DOHH2 (cell line): ENCODE measurements around the gene LSAMP.

ENCODE experiments used
- H3F3A ChIP-seq: fragments of 200-600 bp; sonication (generic), shearing (Covaris generic); 2 replicates; pipeline ENCODE4 v1.6.0; 2016; ENCODE audit warnings: antibody characterized with exemption, mild to moderate bottlenecking; ENCODE audit not compliant: control insufficient read depth, insufficient read depth
- H3K27ac ChIP-seq: fragments of 200-600 bp; sonication (generic); 2 replicates; pipeline ENCODE4 v1.5.1; 2014; ENCODE audit warnings: low read depth, mild to moderate bottlenecking, low read length, moderate library complexity
- H3K27me3 ChIP-seq: fragments of 200-600 bp; sonication (generic); 2 replicates; pipeline ENCODE4 v1.6.1; 2014; ENCODE audit warnings: mild to moderate bottlenecking, low read length, mixed read lengths; ENCODE audit not compliant: control insufficient read depth
- H3K36me3 ChIP-seq: fragments of 200-600 bp; sonication (generic); 2 replicates; pipeline ENCODE4 v1.6.1; 2014; ENCODE audit warnings: mild to moderate bottlenecking, low read length, moderate library complexity, mixed read lengths; ENCODE audit not compliant: control insufficient read depth
- H3K4me1 ChIP-seq: fragments of 200-600 bp; sonication (generic); 2 replicates; pipeline ENCODE4 v1.6.1; 2014; ENCODE audit warnings: mild to moderate bottlenecking, low read length, mixed read lengths; ENCODE audit not compliant: control insufficient read depth
- H3K4me2 ChIP-seq: fragments of 200-600 bp; sonication (generic); 2 replicates; pipeline ENCODE4 v1.6.0; 2014; ENCODE audit warnings: mild to moderate bottlenecking, low read length, moderate library complexity
- H3K4me3 ChIP-seq: fragments of 200-600 bp; sonication (generic); 2 replicates; pipeline ENCODE4 v1.5.1; 2014; ENCODE audit warnings: mild to moderate bottlenecking, low read length, mixed read lengths
- H3K79me2 ChIP-seq: fragments of 200-600 bp; sonication (generic); 2 replicates; pipeline ENCODE4 v1.6.1; 2014; ENCODE audit warnings: mild to moderate bottlenecking, low read length, mixed read lengths; ENCODE audit not compliant: control insufficient read depth
- H3K9me2 ChIP-seq: fragments of 200-600 bp; sonication (generic); replicated peaks from 2 replicates; pipeline ENCODE4 v1.6.1; 2014; ENCODE audit warnings: mild to moderate bottlenecking, low read length, mixed read lengths; ENCODE audit not compliant: control insufficient read depth
- H3K9me3 ChIP-seq: fragments of 200-600 bp; sonication (generic); 2 replicates; pipeline ENCODE4 v1.6.1; 2014; ENCODE audit warnings: antibody characterized with exemption, low read length, mixed read lengths; ENCODE audit not compliant: control insufficient read depth, insufficient read depth
- H4K20me1 ChIP-seq: fragments of 200-600 bp; sonication (generic); 2 replicates; pipeline ENCODE4 v1.6.0; 2014; ENCODE audit warnings: low read depth, mild to moderate bottlenecking, antibody characterized with exemption, low read length, moderate library complexity; ENCODE audit not compliant: control insufficient read depth, insufficient read depth
- EZH2phosphoT487 ChIP-seq: fragments of 200-600 bp; sonication (generic); IDR thresholded peaks from 2 replicates; pipeline ENCODE4 v1.6.1; 2017; ENCODE audit warnings: borderline replicate concordance, mild to moderate bottlenecking, antibody characterized with exemption, low read length, moderate library complexity, mixed read lengths
- TF ChIP-seq, protein P1 (sequence below): fragments of 200-600 bp; sonication (generic); IDR thresholded peaks from one replicate; pipeline ENCODE4 v1.5.1; 2014; ENCODE audit warnings: antibody characterized with exemption, mild to moderate bottlenecking, low read depth, low read length; ENCODE audit not compliant: poor library complexity, severe bottlenecking

LSAMP gene

DNA sequence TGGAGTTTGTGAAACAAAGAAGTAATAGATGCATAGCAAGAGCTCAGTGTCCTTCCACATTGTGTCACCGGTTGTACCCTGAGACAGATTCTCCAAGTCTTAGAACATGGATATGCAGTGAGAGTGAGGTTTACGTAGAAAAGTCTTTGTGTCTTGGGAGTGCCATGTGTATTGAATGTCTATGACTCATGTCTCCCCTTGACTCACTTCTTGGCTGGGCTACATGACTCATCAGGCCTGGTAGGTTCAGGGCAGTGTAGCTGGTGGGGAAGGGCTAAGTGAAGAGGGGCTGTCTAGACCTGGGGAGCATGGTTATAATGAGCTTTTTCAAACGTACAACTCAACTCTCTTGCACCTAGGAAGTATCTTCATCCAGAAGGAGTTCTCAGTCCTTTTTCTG is 654.5 kb downstream of the LSAMP start:
- H3K9me3 ChIP-seq: no peaks in the 10 kb centered on the region
- TF ChIP-seq, protein P1, sequence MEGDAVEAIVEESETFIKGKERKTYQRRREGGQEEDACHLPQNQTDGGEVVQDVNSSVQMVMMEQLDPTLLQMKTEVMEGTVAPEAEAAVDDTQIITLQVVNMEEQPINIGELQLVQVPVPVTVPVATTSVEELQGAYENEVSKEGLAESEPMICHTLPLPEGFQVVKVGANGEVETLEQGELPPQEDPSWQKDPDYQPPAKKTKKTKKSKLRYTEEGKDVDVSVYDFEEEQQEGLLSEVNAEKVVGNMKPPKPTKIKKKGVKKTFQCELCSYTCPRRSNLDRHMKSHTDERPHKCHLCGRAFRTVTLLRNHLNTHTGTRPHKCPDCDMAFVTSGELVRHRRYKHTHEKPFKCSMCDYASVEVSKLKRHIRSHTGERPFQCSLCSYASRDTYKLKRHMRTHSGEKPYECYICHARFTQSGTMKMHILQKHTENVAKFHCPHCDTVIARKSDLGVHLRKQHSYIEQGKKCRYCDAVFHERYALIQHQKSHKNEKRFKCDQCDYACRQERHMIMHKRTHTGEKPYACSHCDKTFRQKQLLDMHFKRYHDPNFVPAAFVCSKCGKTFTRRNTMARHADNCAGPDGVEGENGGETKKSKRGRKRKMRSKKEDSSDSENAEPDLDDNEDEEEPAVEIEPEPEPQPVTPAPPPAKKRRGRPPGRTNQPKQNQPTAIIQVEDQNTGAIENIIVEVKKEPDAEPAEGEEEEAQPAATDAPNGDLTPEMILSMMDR: no peak
- TF ChIP-seq EZH2phosphoT487: no peak
- H3F3A ChIP-seq: no peaks in the 10 kb centered on the region
- H3K36me3 ChIP-seq: no peaks in the 10 kb centered on the region
- no peak overlapping the region for H3K4me2 ChIP-seq
- peaks cover 4% of the 10 kb centered on the region; the same call in 1 of the 2 replicates for H3K27me3 ChIP-seq
- H3K9me2 ChIP-seq: no peaks in the 10 kb centered on the region
- no peak overlapping the region for H3K27ac ChIP-seq
- no peaks in the 10 kb centered on the region for H3K4me1 ChIP-seq
- no peaks in the 10 kb centered on the region for H3K79me2 ChIP-seq
- no peak overlapping the region for H3K4me3 ChIP-seq
- H4K20me1 ChIP-seq: no peaks in the 10 kb centered on the region

DNA sequence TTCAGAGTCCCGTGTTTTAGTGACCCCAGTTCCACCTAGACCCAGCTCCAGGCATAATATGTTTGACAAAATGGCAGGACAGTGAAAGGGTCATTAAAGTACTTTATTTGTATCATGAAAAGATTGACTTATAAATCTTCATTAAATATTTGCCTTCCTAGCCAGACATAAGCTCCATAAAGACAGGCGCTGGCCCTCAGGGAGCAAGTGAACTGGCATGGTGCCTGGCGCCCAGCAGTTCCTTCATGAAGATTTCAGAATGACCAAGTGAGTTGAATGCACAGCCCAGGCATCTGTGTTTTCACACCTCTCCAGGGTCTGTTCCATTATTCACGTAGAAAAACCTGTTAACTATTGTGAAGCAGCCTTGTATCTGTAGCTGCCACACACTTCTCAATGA is 655.8 kb downstream of the LSAMP start:
- no peaks in the 10 kb centered on the region for H3K79me2 ChIP-seq
- no peaks in the 10 kb centered on the region for H3K36me3 ChIP-seq
- peaks cover 10% of the 10 kb centered on the region for H3K4me1 ChIP-seq
- no peak overlapping the region for H3K4me3 ChIP-seq
- no peaks in the 10 kb centered on the region for H4K20me1 ChIP-seq
- no peak overlapping the region for H3K27ac ChIP-seq
- no peaks in the 10 kb centered on the region for H3K9me2 ChIP-seq
- H3K4me2 ChIP-seq: no peak overlapping the region
- H3K27me3 ChIP-seq: peaks cover 14% of the 10 kb centered on the region
- TF ChIP-seq, protein P1: no peak
- no peak for TF ChIP-seq EZH2phosphoT487
- no peaks in the 10 kb centered on the region for H3K9me3 ChIP-seq
- H3F3A ChIP-seq: no peaks in the 10 kb centered on the region

DNA sequence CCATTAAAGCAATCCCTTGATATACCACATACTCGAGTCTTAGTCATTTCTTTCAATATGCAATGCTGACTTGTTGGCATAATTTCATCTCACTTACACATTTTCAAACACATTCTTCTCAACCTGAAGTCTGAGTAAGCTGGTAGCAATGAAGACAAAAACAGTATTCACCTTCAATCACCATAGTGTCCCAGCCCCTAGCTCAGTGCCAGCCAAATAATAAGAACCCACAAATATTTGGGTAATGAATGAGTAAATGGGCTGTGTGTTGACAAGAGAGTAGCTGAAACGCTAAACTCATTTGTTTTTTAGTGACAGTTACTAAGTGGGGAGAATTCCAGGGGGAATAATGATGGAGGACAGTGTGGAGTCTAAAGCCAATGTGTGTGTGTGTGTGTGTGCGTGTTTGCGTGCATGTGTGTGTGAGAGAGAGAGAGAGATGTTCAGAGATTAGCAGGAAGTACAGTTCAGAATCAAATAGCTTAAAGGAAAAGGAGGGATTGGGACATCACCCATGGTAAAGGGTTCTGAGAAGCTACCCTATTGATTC is 656.3 kb downstream of the LSAMP start:
- Histone ChIP-seq H3K9me2 (no peaks in the 10 kb centered on the region), H3K9me3 (no peaks in the 10 kb centered on the region), H3K79me2 (no peaks in the 10 kb centered on the region), H4K20me1 (no peaks in the 10 kb centered on the region), H3K27me3 (peaks cover 14% of the 10 kb centered on the region), H3F3A (no peaks in the 10 kb centered on the region), H3K36me3 (no peaks in the 10 kb centered on the region), H3K4me3 (no peak overlapping the region), H3K4me1 (peaks cover 10% of the 10 kb centered on the region), H3K27ac (no peak overlapping the region), H3K4me2 (no peak overlapping the region)
- no peak for TF ChIP-seq EZH2phosphoT487
- TF ChIP-seq, protein P1: no peak
